ENCODE measurements around the gene GIPC3.
A peak's percentile ranks its signal among the peaks of the same experiment; 100 is the strongest.
"Not testable (repeated sequence)": the region's sequence is repeated elsewhere in the genome, so short reads cannot be mapped to it uniquely, and the experiment has no call there.

GIPC3 gene

GRCh38 chr19:3550947-3551791, 34.1 kb upstream of the GIPC3 start:
- no peak for DNase-seq (ENCODE audit: low read depth, low spot score)

- no peak for DNase-seq (ENCODE audit: low read depth, low spot score)
Observed at GRCh38 chr19:3551792-3552095, 33.5 kb upstream of the GIPC3 start.

- DNase-seq (ENCODE audit: low read depth, low spot score): no peak
Observed at GRCh38 chr19:3554254-3555083, 30.8 kb upstream of the GIPC3 start.

GRCh38 chr19:3555653-3556422, 29.4 kb upstream of the GIPC3 start:
- no peak for DNase-seq (ENCODE audit: low read depth, low spot score)

GRCh38 chr19:3556423-3556977, 28.8 kb upstream of the GIPC3 start:
- DNase-seq (ENCODE audit: low read depth, low spot score): no peak

GRCh38 chr19:3556978-3557460, 28.3 kb upstream of the GIPC3 start:
- DNase-seq (ENCODE audit: low read depth, low spot score): no peak

GRCh38 chr19:3557461-3558248, 27.6 kb upstream of the GIPC3 start, which contains the start of gene MFSD12:
MFSD12 (minus strand) TSS chr19:3557586; CDS start chr19:3557403, 183 bp downstream.
- DNase-seq (ENCODE audit: low read depth, low spot score): peak; percentile 71

GRCh38 chr19:3563709-3564524, 21.4 kb upstream of the GIPC3 start:
- no peak for DNase-seq (ENCODE audit: low read depth, low spot score)

GRCh38 chr19:3565139-3565538, 20.1 kb upstream of the GIPC3 start:
- no peak for DNase-seq (ENCODE audit: low read depth, low spot score)

GRCh38 chr19:3570042-3570441, 15.2 kb upstream of the GIPC3 start:
- DNase-seq (ENCODE audit: low read depth, low spot score): not testable (repeated sequence)

- no peak for DNase-seq (ENCODE audit: low read depth, low spot score)
Observed at GRCh38 chr19:3570606-3571011, 14.7 kb upstream of the GIPC3 start.

GRCh38 chr19:3572132-3572854, 13.0 kb upstream of the GIPC3 start:
- DNase-seq (ENCODE audit: low read depth, low spot score): peak; percentile 100

GRCh38 chr19:3572855-3573161, 12.5 kb upstream of the GIPC3 start, which contains the start of gene HMG20B:
HMG20B (plus strand) TSS chr19:3572944; CDS start chr19:3573310, 366 bp downstream.
- no peak for DNase-seq (ENCODE audit: low read depth, low spot score)

- DNase-seq (ENCODE audit: low read depth, low spot score): no peak
Observed at GRCh38 chr19:3573162-3573857, 12.0 kb upstream of the GIPC3 start.

GRCh38 chr19:3573858-3574637, 11.2 kb upstream of the GIPC3 start:
- DNase-seq (ENCODE audit: low read depth, low spot score): peak; percentile 90

- no peak for DNase-seq (ENCODE audit: low read depth, low spot score)
Observed at GRCh38 chr19:3575260-3575741, 10.0 kb upstream of the GIPC3 start.

GRCh38 chr19:3575949-3576673, 9.2 kb upstream of the GIPC3 start:
- DNase-seq (ENCODE audit: low read depth, low spot score): no peak
